Measurements from ENCODE around the gene KRT3. TPM values are rescaled to one million over a fixed set of nuclear protein-coding genes. Genes with fewer than 3 reads are reported as not detected.

Gene KRT3
- total RNA-seq, 1 donor from 2014 or later = 0.09 TPM

- Histone ChIP-seq H3K9ac (ENCODE audit: low read length) (no peak overlapping the region), H3K4me1 (ENCODE audit: insufficient read depth, low read length) (peaks cover 14% of the 10 kb centered on the region), H3K36me3 (ENCODE audit: insufficient read depth, low read length) (no peaks in the 10 kb centered on the region), H2AFZ (ENCODE audit: low read depth, low read length) (no peak overlapping the region), H3K9me3 (ENCODE audit: insufficient read depth, low read depth, low read length) (no peaks in the 10 kb centered on the region), H3K79me2 (ENCODE audit: insufficient read depth, low read length) (no peaks in the 10 kb centered on the region), H3K27me3 (ENCODE audit: insufficient read depth, low read length) (peaks cover 9% of the 10 kb centered on the region), H3K27ac (ENCODE audit: low read depth, low read length) (no peak overlapping the region), H3K4me3 (ENCODE audit: insufficient read depth, low read depth, low read length) (no peak overlapping the region), H4K20me1 (ENCODE audit: insufficient read depth, low read length) (no peaks in the 10 kb centered on the region), H3K4me2 (ENCODE audit: low read length) (no peak overlapping the region)
- no peaks in the 10 kb centered on the region for H3K36me3 Mint-ChIP-seq (ENCODE audit: low read depth, unreplicated experiment)
- FAIRE-seq = no peak
- peak; percentile 49 for DNase-seq (ENCODE audit: low read depth)
- H3K27me3 Mint-ChIP-seq (ENCODE audit: low read depth, unreplicated experiment) = peaks cover 30% of the 10 kb centered on the region
- TF ChIP-seq CTCF (IDR thresholded peaks at IDR 0.05; ENCODE audit: insufficient read depth, low read depth, low read length) = no peak
- TF ChIP-seq EZH2 (IDR thresholded peaks at IDR 0.05; ENCODE audit: insufficient read depth, low read length) = no peak
- H3K4me3 Mint-ChIP-seq (ENCODE audit: unreplicated experiment) = peak overlapping the region; percentile 23
- H3K4me1 Mint-ChIP-seq (ENCODE audit: low read depth, unreplicated experiment) = peaks cover 23% of the 10 kb centered on the region
- peaks cover 4% of the 10 kb centered on the region for H3K9me3 Mint-ChIP-seq (ENCODE audit: unreplicated experiment)
- peak overlapping the region; percentile 7 for H3K27ac Mint-ChIP-seq (ENCODE audit: unreplicated experiment)
Observed at GRCh38 chr12:52798671-52799504, 3.0 kb upstream of the KRT3 start.

DNA sequence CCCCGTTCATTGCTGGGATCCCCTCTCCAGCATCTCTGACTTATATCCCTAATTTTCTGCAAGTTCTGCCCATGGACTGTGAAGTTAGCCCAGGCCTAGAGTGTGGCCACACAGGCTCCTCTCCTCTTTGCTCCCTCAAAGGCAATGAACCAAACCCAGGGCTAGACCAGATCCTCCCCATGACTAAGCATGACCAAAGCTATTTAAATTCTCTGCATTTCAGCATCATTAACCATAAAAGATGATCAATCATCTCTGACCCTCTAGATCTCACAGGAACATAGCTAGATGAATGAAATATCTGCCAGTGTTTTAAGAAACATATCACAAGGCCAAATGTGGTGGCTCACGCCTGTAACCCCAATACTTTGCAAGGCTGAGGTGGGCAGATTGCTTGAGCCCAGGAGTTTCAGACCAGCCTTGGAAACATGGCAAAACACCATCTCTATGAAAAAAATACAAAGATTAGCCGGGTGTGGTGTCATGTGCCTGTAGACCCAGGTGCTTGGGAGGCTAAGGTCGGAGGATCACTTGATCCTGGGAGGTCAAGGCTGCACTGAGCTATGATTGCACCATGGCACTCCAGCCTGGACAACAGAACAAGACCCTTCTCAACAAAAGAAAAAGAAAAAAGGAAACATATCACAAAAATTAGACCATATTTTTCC, 2.2 kb upstream of the KRT3 start:
- peak overlapping the region; percentile 22 for H3K27ac ChIP-seq (ENCODE audit: low read depth, low read length)
- H3K9ac ChIP-seq (ENCODE audit: low read length) = no peak overlapping the region
- H3K27me3 ChIP-seq (ENCODE audit: insufficient read depth, low read length) = peaks cover 9% of the 10 kb centered on the region
- no peaks in the 10 kb centered on the region for H3K79me2 ChIP-seq (ENCODE audit: insufficient read depth, low read length)
- H3K4me1 ChIP-seq (ENCODE audit: insufficient read depth, low read length) = peaks cover 14% of the 10 kb centered on the region
- peak; percentile 73 for DNase-seq (ENCODE audit: low read depth)
- H3K9me3 ChIP-seq (ENCODE audit: insufficient read depth, low read depth, low read length) = no peaks in the 10 kb centered on the region
- peaks cover 30% of the 10 kb centered on the region for H3K27me3 Mint-ChIP-seq (ENCODE audit: low read depth, unreplicated experiment)
- H2AFZ ChIP-seq (ENCODE audit: low read depth, low read length) = no peak overlapping the region
- H3K27ac Mint-ChIP-seq (ENCODE audit: unreplicated experiment) = no peak overlapping the region
- H4K20me1 ChIP-seq (ENCODE audit: insufficient read depth, low read length) = no peaks in the 10 kb centered on the region
- no peaks in the 10 kb centered on the region for H3K36me3 ChIP-seq (ENCODE audit: insufficient read depth, low read length)
- H3K4me2 ChIP-seq (ENCODE audit: low read length) = peak overlapping the region; percentile 5
- H3K4me3 ChIP-seq (ENCODE audit: insufficient read depth, low read depth, low read length) = no peak overlapping the region
- peaks cover 4% of the 10 kb centered on the region for H3K9me3 Mint-ChIP-seq (ENCODE audit: unreplicated experiment)
- TF ChIP-seq EZH2 (IDR thresholded peaks at IDR 0.05; ENCODE audit: insufficient read depth, low read length) = no peak
- peaks cover 23% of the 10 kb centered on the region for H3K4me1 Mint-ChIP-seq (ENCODE audit: low read depth, unreplicated experiment)
- no peak for FAIRE-seq
- no peak overlapping the region for H3K4me3 Mint-ChIP-seq (ENCODE audit: unreplicated experiment)
- no peaks in the 10 kb centered on the region for H3K36me3 Mint-ChIP-seq (ENCODE audit: low read depth, unreplicated experiment)

GRCh38 chr12:52797529-52797894, 1.6 kb upstream of the KRT3 start:
- no peak overlapping the region for H3K9ac ChIP-seq (ENCODE audit: low read length)
- H3K27me3 ChIP-seq (ENCODE audit: insufficient read depth, low read length) = peaks cover 9% of the 10 kb centered on the region
- Mint-ChIP-seq H3K36me3 (ENCODE audit: low read depth, unreplicated experiment) (no peaks in the 10 kb centered on the region), H3K27ac (ENCODE audit: unreplicated experiment) (no peak overlapping the region), H3K4me1 (ENCODE audit: low read depth, unreplicated experiment) (peaks cover 23% of the 10 kb centered on the region), H3K9me3 (ENCODE audit: unreplicated experiment) (peaks cover 5% of the 10 kb centered on the region), H3K27me3 (ENCODE audit: low read depth, unreplicated experiment) (peaks cover 30% of the 10 kb centered on the region), H3K4me3 (ENCODE audit: unreplicated experiment) (no peak overlapping the region)
- H3K79me2 ChIP-seq (ENCODE audit: insufficient read depth, low read length) = no peaks in the 10 kb centered on the region
- DNase-seq (ENCODE audit: low read depth) (no peak), FAIRE-seq (no peak)
- H3K4me3 ChIP-seq (ENCODE audit: insufficient read depth, low read depth, low read length) = no peak overlapping the region
- no peaks in the 10 kb centered on the region for H3K36me3 ChIP-seq (ENCODE audit: insufficient read depth, low read length)
- H3K4me1 ChIP-seq (ENCODE audit: insufficient read depth, low read length) = peaks cover 14% of the 10 kb centered on the region
- TF ChIP-seq CTCF (IDR thresholded peaks at IDR 0.05; ENCODE audit: insufficient read depth, low read depth, low read length) (no peak), EZH2 (IDR thresholded peaks at IDR 0.05; ENCODE audit: insufficient read depth, low read length) (no peak)
- peak overlapping the region; percentile 5 for H3K4me2 ChIP-seq (ENCODE audit: low read length)
- H2AFZ ChIP-seq (ENCODE audit: low read depth, low read length) = no peak overlapping the region
- no peaks in the 10 kb centered on the region for H4K20me1 ChIP-seq (ENCODE audit: insufficient read depth, low read length)
- H3K9me3 ChIP-seq (ENCODE audit: insufficient read depth, low read depth, low read length) = no peaks in the 10 kb centered on the region
- no peak overlapping the region for H3K27ac ChIP-seq (ENCODE audit: low read depth, low read length)

Data from astrocyte (in vitro differentiated cells and primary cell).